ENCODE data around the gene ARHGAP29.

The ARHGAP29 gene

GRCh38 chr1:94227624-94228023, 9.8 kb downstream of the ARHGAP29 start:
- TF ChIP-seq, protein P1, sequence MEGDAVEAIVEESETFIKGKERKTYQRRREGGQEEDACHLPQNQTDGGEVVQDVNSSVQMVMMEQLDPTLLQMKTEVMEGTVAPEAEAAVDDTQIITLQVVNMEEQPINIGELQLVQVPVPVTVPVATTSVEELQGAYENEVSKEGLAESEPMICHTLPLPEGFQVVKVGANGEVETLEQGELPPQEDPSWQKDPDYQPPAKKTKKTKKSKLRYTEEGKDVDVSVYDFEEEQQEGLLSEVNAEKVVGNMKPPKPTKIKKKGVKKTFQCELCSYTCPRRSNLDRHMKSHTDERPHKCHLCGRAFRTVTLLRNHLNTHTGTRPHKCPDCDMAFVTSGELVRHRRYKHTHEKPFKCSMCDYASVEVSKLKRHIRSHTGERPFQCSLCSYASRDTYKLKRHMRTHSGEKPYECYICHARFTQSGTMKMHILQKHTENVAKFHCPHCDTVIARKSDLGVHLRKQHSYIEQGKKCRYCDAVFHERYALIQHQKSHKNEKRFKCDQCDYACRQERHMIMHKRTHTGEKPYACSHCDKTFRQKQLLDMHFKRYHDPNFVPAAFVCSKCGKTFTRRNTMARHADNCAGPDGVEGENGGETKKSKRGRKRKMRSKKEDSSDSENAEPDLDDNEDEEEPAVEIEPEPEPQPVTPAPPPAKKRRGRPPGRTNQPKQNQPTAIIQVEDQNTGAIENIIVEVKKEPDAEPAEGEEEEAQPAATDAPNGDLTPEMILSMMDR (conservative IDR thresholded peaks at IDR 0.05; ENCODE audit: low read length) = no peak
- no peak for DNase-seq (ENCODE audit: low read depth)
- no peak overlapping the region for H3K4me3 ChIP-seq (ENCODE audit: low read length)

DNA sequence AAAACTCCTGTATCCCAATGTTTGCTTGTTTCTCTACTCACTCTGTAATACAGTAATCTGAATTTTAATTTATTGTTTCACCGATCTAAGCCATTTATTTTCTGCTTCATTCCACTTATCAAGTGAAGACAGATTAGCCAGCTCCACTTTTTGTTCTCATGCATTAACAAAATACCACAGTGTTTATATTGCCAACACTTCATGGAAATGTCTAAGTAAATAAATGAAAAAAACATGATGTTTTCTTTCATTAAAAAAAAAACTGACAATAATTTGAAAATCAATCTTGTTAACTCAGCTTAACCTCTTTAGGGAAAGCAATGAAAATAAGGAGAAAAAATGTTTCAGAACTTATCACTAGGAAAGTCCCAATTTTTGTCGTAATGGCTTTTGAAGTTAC, 11.5 kb downstream of the ARHGAP29 start:
- TF ChIP-seq, protein P1 (conservative IDR thresholded peaks at IDR 0.05; ENCODE audit: low read length) = no peak
- no peak overlapping the region for H3K4me3 ChIP-seq (ENCODE audit: low read length)
- DNase-seq (ENCODE audit: low read depth) = no peak

GRCh38 chr1:94218332-94218731, 19.1 kb downstream of the ARHGAP29 start:
- no peak for DNase-seq (ENCODE audit: low read depth)
- no peak overlapping the region for H3K4me3 ChIP-seq (ENCODE audit: low read length)
- TF ChIP-seq, protein P1 (conservative IDR thresholded peaks at IDR 0.05; ENCODE audit: low read length) = no peak

- no peak overlapping the region for H3K4me3 ChIP-seq (ENCODE audit: low read length)
- TF ChIP-seq, protein P1 (conservative IDR thresholded peaks at IDR 0.05; ENCODE audit: low read length) = no peak
- DNase-seq (ENCODE audit: low read depth) = no peak
Measured at GRCh38 chr1:94215955-94216354, 21.4 kb downstream of the ARHGAP29 start.

- TF ChIP-seq, protein P1 (conservative IDR thresholded peaks at IDR 0.05; ENCODE audit: low read length) = no peak
- no peak overlapping the region for H3K4me3 ChIP-seq (ENCODE audit: low read length)
- DNase-seq (ENCODE audit: low read depth) = no peak
Measured at GRCh38 chr1:94209982-94210381, 27.4 kb downstream of the ARHGAP29 start.

GRCh38 chr1:94209425-94209824, 28.0 kb downstream of the ARHGAP29 start:
- DNase-seq (ENCODE audit: low read depth) = peak; percentile 83
- H3K4me3 ChIP-seq (ENCODE audit: low read length) = no peak overlapping the region
- TF ChIP-seq, protein P1 (conservative IDR thresholded peaks at IDR 0.05; ENCODE audit: low read length) = no peak

DNA sequence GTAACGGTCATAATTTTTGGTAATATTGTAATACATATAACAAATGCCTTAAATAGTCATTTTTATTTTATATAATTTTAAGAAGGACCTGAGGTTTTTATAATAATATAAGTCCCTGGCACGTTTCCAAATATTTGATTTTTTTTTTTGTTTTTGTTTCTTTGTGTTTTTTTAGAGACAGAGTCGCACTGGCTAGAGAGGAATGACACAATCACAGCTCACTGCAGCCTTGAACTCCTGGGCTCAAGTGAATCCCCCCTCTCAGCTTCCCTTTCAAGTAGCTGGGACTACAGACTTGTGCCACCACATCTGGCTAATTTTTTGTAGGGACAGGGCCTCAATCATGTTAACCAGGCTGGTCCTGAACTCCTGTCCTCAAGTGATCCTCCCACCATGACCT, 29.7 kb downstream of the ARHGAP29 start:
- no peak for DNase-seq (ENCODE audit: low read depth)
- no peak overlapping the region for H3K4me3 ChIP-seq (ENCODE audit: low read length)
- TF ChIP-seq, protein P1 (conservative IDR thresholded peaks at IDR 0.05; ENCODE audit: low read length) = no peak

Data from AG10803 (cell line).